H1 (cell line): ENCODE measurements around the gene SHTN1. TPM values are rescaled to one million over a fixed set of nuclear protein-coding genes. Genes with fewer than 3 reads are reported as not detected.

Experiments used
- CTCF ChIA-PET: fragments of 300-600 bp; sonication (Branson Sonifier 250); formaldehyde crosslinking; loops from one replicate; lab custom pipeline; 2021; ENCODE audit not compliant: partially characterized antibody; lab: Charles Lee
- POLR2A ChIA-PET: fragments of 300-600 bp; sonication (Branson Sonifier 250); formaldehyde crosslinking; loops from one replicate; lab custom pipeline; 2021; ENCODE audit warnings: inconsistent platforms; ENCODE audit not compliant: partially characterized antibody; lab: Charles Lee
- DNase-seq, 2 experiments: peaks; one replicate each; pipeline versions ENCODE4 v3.0.0 to v3.0.0-alpha.2; 2010 to 2022; ENCODE audit warnings: low spot score in 2 of 2, low read depth in 1 of 2, mixed read lengths in 1 of 2
- FAIRE-seq: peaks from 2 replicates; lab custom pipeline; 2011; peaks lifted over from hg19 to GRCh38; lab: Jason Lieb, UNC
- H2AFZ ChIP-seq: 2 replicates; pipeline ENCODE4 v1.8.1; 2012; ENCODE audit warnings: low read length, inconsistent platforms
- H2AK5ac ChIP-seq: 2 replicates; pipeline ENCODE4 v1.6.1; 2013; ENCODE audit warnings: low read depth, low read length
- H2BK120ac ChIP-seq: replicated peaks from 2 replicates; pipeline ENCODE3; 2013; ENCODE audit warnings: low read depth, low read length, inconsistent platforms
- H2BK12ac ChIP-seq: 2 replicates; pipeline ENCODE4 v1.6.1; 2013; ENCODE audit warnings: low read depth, low read length
- H2BK15ac ChIP-seq: 2 replicates; pipeline ENCODE4 v1.6.1; 2013; ENCODE audit warnings: low read length
- H2BK20ac ChIP-seq: 2 replicates; pipeline ENCODE4 v1.6.1; 2013; ENCODE audit warnings: low read length
- H2BK5ac ChIP-seq: 2 replicates; pipeline ENCODE4 v1.6.1; 2013; ENCODE audit warnings: low read depth, low read length
- H3K14ac ChIP-seq: 2 replicates; pipeline ENCODE4 v1.6.1; 2013; ENCODE audit warnings: inconsistent platforms; ENCODE audit not compliant: insufficient read length
- H3K18ac ChIP-seq: 2 replicates; pipeline ENCODE4 v1.6.1; 2013; ENCODE audit warnings: low read length; ENCODE audit errors: extremely low read depth
- H3K23ac ChIP-seq: 2 replicates; pipeline ENCODE4 v1.6.1; 2013; ENCODE audit warnings: inconsistent platforms; ENCODE audit not compliant: insufficient read length
- H3K23me2 ChIP-seq: 2 replicates; pipeline ENCODE4 v1.6.1; 2013; ENCODE audit warnings: low read depth, low read length
- H3K27ac ChIP-seq: 2 replicates; pipeline ENCODE4 v1.6.1; 2011; ENCODE audit warnings: low read depth, low read length, inconsistent platforms
- H3K27me3 ChIP-seq, 4 experiments: replicated peaks in 1 of 4; 1 replicate in 1 of 4; 2 replicates in 3 of 4; pipeline versions ENCODE4 v1.6.1 to v1.8.1; 2011 to 2013; ENCODE audit warnings: low read length in 3 of 4, mild to moderate bottlenecking in 3 of 4, inconsistent platforms in 2 of 4, mixed read lengths in 2 of 4, moderate library complexity in 1 of 4; ENCODE audit not compliant: control insufficient read depth in 3 of 4, insufficient read depth in 3 of 4; ENCODE audit errors: extremely low read depth in 1 of 4
- H3K36me3 ChIP-seq, 4 experiments: 2 replicates each; pipeline versions ENCODE4 v1.6.1 to v1.8.1; 2011 to 2013; ENCODE audit warnings: mild to moderate bottlenecking in 4 of 4, low read length in 3 of 4, moderate library complexity in 2 of 4, control low read depth in 1 of 4, inconsistent platforms in 1 of 4; ENCODE audit not compliant: insufficient read depth in 4 of 4, control insufficient read depth in 2 of 4
- H3K4ac ChIP-seq: replicated peaks from 2 replicates; pipeline ENCODE3; 2013; ENCODE audit warnings: low read length, low read depth, mixed read lengths, inconsistent platforms; ENCODE audit not compliant: insufficient read length
- H3K4me1 ChIP-seq, 4 experiments: replicated peaks in 1 of 4; 1 replicate in 1 of 4; 2 replicates in 3 of 4; pipeline versions ENCODE4 v1.6.1 to v1.8.1; 2011 to 2013; ENCODE audit warnings: low read length in 3 of 4, inconsistent platforms in 2 of 4, mixed read lengths in 1 of 4; ENCODE audit not compliant: insufficient read depth in 4 of 4, control insufficient read depth in 3 of 4
- H3K4me2 ChIP-seq, 2 experiments: 2 replicates each; pipeline versions ENCODE4 v1.6.1 to v1.8.1; 2011 to 2013; ENCODE audit warnings: low read depth in 2 of 2, low read length in 2 of 2, control low read depth in 1 of 2, inconsistent platforms in 1 of 2, mild to moderate bottlenecking in 1 of 2; ENCODE audit not compliant: insufficient read depth in 1 of 2
- H3K4me3 ChIP-seq, 4 experiments: fragments of 200-600, 300-600 bp in 1 of 4; sonication (generic), shearing (Covaris generic), sonication (Bioruptor Twin) in 1 of 4; 2 replicates each; pipeline versions ENCODE4 v1.5.1 to v1.8.1; 2011 to 2016; ENCODE audit warnings: low read length in 4 of 4, low read depth in 3 of 4, control low read depth in 2 of 4, inconsistent platforms in 2 of 4, mild to moderate bottlenecking in 2 of 4, mixed read lengths in 1 of 4, moderate library complexity in 1 of 4; ENCODE audit not compliant: insufficient read depth in 2 of 4; ENCODE audit errors: extremely low read depth in 1 of 4
- H3K56ac ChIP-seq: replicated peaks from 2 replicates; pipeline ENCODE3; 2013; ENCODE audit warnings: low read depth, mild to moderate bottlenecking, mixed read lengths, low read length, inconsistent platforms; ENCODE audit not compliant: insufficient read length
- H3K79me1 ChIP-seq: 2 replicates; pipeline ENCODE4 v1.6.1; 2013; ENCODE audit warnings: low read depth, low read length, control low read depth
- H3K79me2 ChIP-seq, 2 experiments: 2 replicates each; pipeline versions ENCODE4 v1.6.1 to v1.8.1; 2012 to 2013; ENCODE audit warnings: low read length in 2 of 2, mild to moderate bottlenecking in 2 of 2, inconsistent platforms in 1 of 2; ENCODE audit not compliant: insufficient read depth in 2 of 2, control insufficient read depth in 1 of 2
- H3K9ac ChIP-seq, 4 experiments: replicated peaks in 1 of 4; 1 replicate in 1 of 4; 2 replicates in 3 of 4; pipeline versions ENCODE4 v1.6.1 to v1.8.1; 2011 to 2013; ENCODE audit warnings: low read depth in 3 of 4, low read length in 3 of 4, control low read depth in 2 of 4, mild to moderate bottlenecking in 2 of 4, moderate library complexity in 2 of 4, inconsistent platforms in 1 of 4; ENCODE audit errors: extremely low read depth in 1 of 4
- H3K9me3 ChIP-seq, 2 experiments: 2 replicates each; pipeline versions ENCODE4 v1.6.1 to v1.8.1; 2012 to 2013; ENCODE audit warnings: mild to moderate bottlenecking in 2 of 2, moderate library complexity in 2 of 2, control low read depth in 1 of 2, inconsistent platforms in 1 of 2, low read depth in 1 of 2, low read length in 1 of 2, mixed read lengths in 1 of 2; ENCODE audit not compliant: insufficient read depth in 2 of 2
- H4K20me1 ChIP-seq, 2 experiments: replicated peaks in 1 of 2; 2 replicates each; pipeline versions ENCODE3 to v1.8.1; 2011 to 2013; ENCODE audit warnings: inconsistent platforms in 2 of 2, low read length in 2 of 2, mild to moderate bottlenecking in 1 of 2; ENCODE audit not compliant: insufficient read depth in 2 of 2, control insufficient read depth in 1 of 2
- H4K5ac ChIP-seq: 2 replicates; pipeline ENCODE4 v1.6.1; 2013; ENCODE audit warnings: low read length, low read depth, mixed read lengths, inconsistent platforms; ENCODE audit not compliant: insufficient read length
- H4K8ac ChIP-seq: 2 replicates; pipeline ENCODE4 v1.8.0; 2013; ENCODE audit warnings: mild to moderate bottlenecking, moderate library complexity, low read length, inconsistent platforms; ENCODE audit not compliant: insufficient read depth; ENCODE audit errors: extremely low read depth
- H4K91ac ChIP-seq: replicated peaks from 2 replicates; pipeline ENCODE3; 2013; ENCODE audit warnings: low read length, mixed read lengths, inconsistent platforms; ENCODE audit not compliant: insufficient read length
- BRCA1 ChIP-seq: IDR thresholded peaks from 2 replicates; pipeline ENCODE4 v1.6.1; 2012; ENCODE audit warnings: low read depth, low read length, improper control_type of control experiment
- CHD1 ChIP-seq: IDR thresholded peaks from 2 replicates; pipeline ENCODE4 v1.6.1; 2012; ENCODE audit warnings: low read depth, low read length, improper control_type of control experiment
- HDAC2 ChIP-seq, 2 experiments: fragments of 300-600 bp in 1 of 2; sonication (generic) in 1 of 2; IDR thresholded peaks; 2 replicates each; pipeline ENCODE4 v1.6.1; 2011 to 2012; ENCODE audit warnings: low read depth in 2 of 2, low read length in 2 of 2, mild to moderate bottlenecking in 2 of 2, moderate library complexity in 2 of 2, borderline replicate concordance in 1 of 2, inconsistent platforms in 1 of 2
- KDM1A ChIP-seq: fragments of 200-600, 300-600 bp; sonication (generic); IDR thresholded peaks from 2 replicates; pipeline ENCODE4 v1.7.1; 2016; ENCODE audit warnings: mild to moderate bottlenecking, low read length, borderline replicate concordance
- POLR2A ChIP-seq, 2 experiments: IDR thresholded peaks; 1 replicate in 1 of 2; 2 replicates in 1 of 2; pipeline ENCODE4 v1.6.1; 2011; ENCODE audit warnings: low read depth in 2 of 2, low read length in 2 of 2, mild to moderate bottlenecking in 2 of 2; ENCODE audit errors: control extremely low read depth in 1 of 2
- SUZ12 ChIP-seq: fragments of 200-600 bp; sonication (generic); IDR thresholded peaks from 2 replicates; pipeline ENCODE4 v1.6.1; 2012; ENCODE audit warnings: mild to moderate bottlenecking, inconsistent platforms, low read length, moderate library complexity, mixed read lengths
- TAF7 ChIP-seq: optimal IDR thresholded peaks from 2 replicates; pipeline ENCODE3; 2011; ENCODE audit warnings: low read depth, mild to moderate bottlenecking, inconsistent platforms, low read length, moderate library complexity, borderline replicate concordance
- TEAD4 ChIP-seq: IDR thresholded peaks from 2 replicates; pipeline ENCODE4 v1.6.1; 2012; ENCODE audit warnings: low read depth, low read length, inconsistent platforms, mixed read lengths
- WGBS, 2 experiments: shearing (Covaris generic) in 1 of 2; methylation state at CpG; one replicate each; pipeline versions ENCODE4 v1.1.6 to v1.1.7; 2013 to 2015; ENCODE audit warnings: low lambda C conversion rate in 2 of 2, mixed read lengths in 2 of 2, inconsistent platforms in 1 of 2, low coverage in 1 of 2, missing lambda C conversion rate in 1 of 2; ENCODE audit not compliant: insufficient replicate concordance in 2 of 2, insufficient coverage in 1 of 2, insufficient read length in 1 of 2; ENCODE audit errors: extremely low coverage in 1 of 2, missing lambda C conversion rate in 1 of 2; 5-methylcytosine and 5-hydroxymethylcytosine counted together
- polyA plus RNA-seq, 7 experiments: library from polyadenylated mRNA; depleted of rRNA in 3 of 7; stranded (reverse) in 5 of 7; unstranded in 2 of 7; fragments of >200 nt in 5 of 7; fragments of 200-250 nt in 2 of 7; gene quantifications; 1 replicate in 5 of 7; 2 replicates in 1 of 7; 4 replicates in 1 of 7; pipeline versions ENCODE4 v1.2.1 to v1.2.3, GENCODE V29; 2011 to 2013; ENCODE audit warnings: missing spikeins in 2 of 7, mixed read lengths in 2 of 7
- total RNA-seq: library from RNA; stranded (reverse); fragmentation: NEBNext Ultra II Directional; extraction: Animal tissue kit (Norgen Biotek cat#: 25700); gene quantifications from 2 replicates; pipeline ENCODE4 v1.2.1, GENCODE V29; 2021
- TF ChIP-seq, protein P1 (sequence below), 3 experiments: IDR thresholded peaks; 1 replicate in 2 of 3; 2 replicates in 1 of 3; pipeline versions ENCODE4 v1.5.1 to v1.6.1; 2011; ENCODE audit warnings: low read length in 3 of 3, mild to moderate bottlenecking in 3 of 3, inconsistent platforms in 2 of 3, low read depth in 1 of 3, moderate library complexity in 1 of 3; ENCODE audit not compliant: insufficient read depth in 1 of 3; ENCODE audit errors: control extremely low read depth in 1 of 3

The SHTN1 gene
- total and polyA plus RNA-seq, 2 of the 8 experiments (the other 6 are each of a cell fraction or from before 2014, with no cell fraction given) = 3.3 to 12.7 TPM

DNA sequence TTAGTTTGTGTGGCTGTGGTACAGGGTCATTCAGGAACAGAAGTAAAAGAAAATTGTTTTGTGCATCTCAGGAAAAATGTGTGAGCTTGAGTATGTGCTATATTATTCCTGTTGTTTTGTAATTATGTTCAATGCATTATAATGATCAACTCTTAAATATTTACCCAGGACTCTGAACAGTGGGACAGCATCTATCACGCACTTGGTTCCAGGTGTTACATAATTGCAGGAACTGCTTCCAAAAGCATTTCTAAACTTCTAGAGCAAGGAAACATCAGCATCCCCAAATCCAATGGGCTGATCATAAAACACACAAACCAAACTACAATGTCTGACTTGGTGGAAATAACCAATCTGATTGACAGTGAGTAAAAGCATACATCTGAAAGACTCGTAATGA lies 129.1 kb downstream of the SHTN1 start:
- no peak overlapping the region for H4K91ac ChIP-seq
- H3K9me3 ChIP-seq = peaks cover 0 to 4% of the 10 kb centered on the region in 2 experiments; a peak in 1 of 4 replicates
- peaks cover 0 to 18% (median 8%) of the 10 kb centered on the region in 4 experiments; a peak in 5 of 7 replicates for H3K4me1 ChIP-seq
- H4K8ac ChIP-seq = no peak overlapping the region
- no peak overlapping the region for H3K9ac ChIP-seq
- no peak overlapping the region for H3K18ac ChIP-seq
- ChIA-PET CTCF (interaction anchor here (1.6 to 3.3 kb wide), 2 partner anchors 67 to 79 kb away, joined by 4 to 13 read pairs; no protein-coding TSS in a partner anchor), POLR2A (interaction anchor here (1.0 kb wide), 1 partner anchor 27 kb away, joined by 3 read pairs; the partner anchor contains the start of gene ENO4)
- no peak for DNase-seq
- H2BK15ac ChIP-seq = no peak overlapping the region
- no peak for FAIRE-seq
- H3K4me3 ChIP-seq = no peak overlapping the region
- no peaks in the 10 kb centered on the region for H3K27me3 ChIP-seq
- no peak overlapping the region for H2AFZ ChIP-seq
- H3K56ac ChIP-seq = no peak overlapping the region
- no peak overlapping the region for H2BK120ac ChIP-seq
- no peaks in the 10 kb centered on the region for H3K79me1 ChIP-seq
- no peak overlapping the region for H3K4ac ChIP-seq
- 89% methylated on average over 2 of the region's 2 CpGs; no CpG with 5 or more reads in 1 of the 2 experiments for WGBS, 2 experiments
- H3K79me2 ChIP-seq = no peaks in the 10 kb centered on the region
- no peaks in the 10 kb centered on the region; a peak in 2 of 8 replicates for H3K36me3 ChIP-seq
- no peak overlapping the region for H3K14ac ChIP-seq
- H3K4me2 ChIP-seq = no peak overlapping the region
- no peak overlapping the region for H3K27ac ChIP-seq
- H2AK5ac ChIP-seq = no peak overlapping the region
- no peak overlapping the region for H2BK12ac ChIP-seq
- H3K23me2 ChIP-seq = no peaks in the 10 kb centered on the region
- H2BK5ac ChIP-seq = no peak overlapping the region
- no peaks in the 10 kb centered on the region for H4K20me1 ChIP-seq
- no peak overlapping the region for H3K23ac ChIP-seq
- no peak overlapping the region for H4K5ac ChIP-seq
- no peak overlapping the region for H2BK20ac ChIP-seq
- TF ChIP-seq POLR2A (IDR thresholded peaks at IDR 0.05; ENCODE audit: control extremely low read depth in 1 of 2, low read depth in 2 of 2, low read length in 2 of 2) (no peak), TAF7 (no peak), HDAC2 (IDR thresholded peaks at IDR 0.05; ENCODE audit: borderline replicate concordance in 1 of 2, low read depth in 2 of 2, low read length in 2 of 2) (no peak), KDM1A (no peak), SUZ12 (no peak), CHD1 (no peak), TEAD4 (no peak), BRCA1 (no peak)
- TF ChIP-seq, protein P1, sequence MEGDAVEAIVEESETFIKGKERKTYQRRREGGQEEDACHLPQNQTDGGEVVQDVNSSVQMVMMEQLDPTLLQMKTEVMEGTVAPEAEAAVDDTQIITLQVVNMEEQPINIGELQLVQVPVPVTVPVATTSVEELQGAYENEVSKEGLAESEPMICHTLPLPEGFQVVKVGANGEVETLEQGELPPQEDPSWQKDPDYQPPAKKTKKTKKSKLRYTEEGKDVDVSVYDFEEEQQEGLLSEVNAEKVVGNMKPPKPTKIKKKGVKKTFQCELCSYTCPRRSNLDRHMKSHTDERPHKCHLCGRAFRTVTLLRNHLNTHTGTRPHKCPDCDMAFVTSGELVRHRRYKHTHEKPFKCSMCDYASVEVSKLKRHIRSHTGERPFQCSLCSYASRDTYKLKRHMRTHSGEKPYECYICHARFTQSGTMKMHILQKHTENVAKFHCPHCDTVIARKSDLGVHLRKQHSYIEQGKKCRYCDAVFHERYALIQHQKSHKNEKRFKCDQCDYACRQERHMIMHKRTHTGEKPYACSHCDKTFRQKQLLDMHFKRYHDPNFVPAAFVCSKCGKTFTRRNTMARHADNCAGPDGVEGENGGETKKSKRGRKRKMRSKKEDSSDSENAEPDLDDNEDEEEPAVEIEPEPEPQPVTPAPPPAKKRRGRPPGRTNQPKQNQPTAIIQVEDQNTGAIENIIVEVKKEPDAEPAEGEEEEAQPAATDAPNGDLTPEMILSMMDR (IDR thresholded peaks at IDR 0.05; ENCODE audit: control extremely low read depth in 1 of 3, insufficient read depth in 1 of 3, low read depth in 1 of 3, low read length in 3 of 3) = no peak
